Measurements from ENCODE around the gene PKHD1.

The PKHD1 gene

DNA sequence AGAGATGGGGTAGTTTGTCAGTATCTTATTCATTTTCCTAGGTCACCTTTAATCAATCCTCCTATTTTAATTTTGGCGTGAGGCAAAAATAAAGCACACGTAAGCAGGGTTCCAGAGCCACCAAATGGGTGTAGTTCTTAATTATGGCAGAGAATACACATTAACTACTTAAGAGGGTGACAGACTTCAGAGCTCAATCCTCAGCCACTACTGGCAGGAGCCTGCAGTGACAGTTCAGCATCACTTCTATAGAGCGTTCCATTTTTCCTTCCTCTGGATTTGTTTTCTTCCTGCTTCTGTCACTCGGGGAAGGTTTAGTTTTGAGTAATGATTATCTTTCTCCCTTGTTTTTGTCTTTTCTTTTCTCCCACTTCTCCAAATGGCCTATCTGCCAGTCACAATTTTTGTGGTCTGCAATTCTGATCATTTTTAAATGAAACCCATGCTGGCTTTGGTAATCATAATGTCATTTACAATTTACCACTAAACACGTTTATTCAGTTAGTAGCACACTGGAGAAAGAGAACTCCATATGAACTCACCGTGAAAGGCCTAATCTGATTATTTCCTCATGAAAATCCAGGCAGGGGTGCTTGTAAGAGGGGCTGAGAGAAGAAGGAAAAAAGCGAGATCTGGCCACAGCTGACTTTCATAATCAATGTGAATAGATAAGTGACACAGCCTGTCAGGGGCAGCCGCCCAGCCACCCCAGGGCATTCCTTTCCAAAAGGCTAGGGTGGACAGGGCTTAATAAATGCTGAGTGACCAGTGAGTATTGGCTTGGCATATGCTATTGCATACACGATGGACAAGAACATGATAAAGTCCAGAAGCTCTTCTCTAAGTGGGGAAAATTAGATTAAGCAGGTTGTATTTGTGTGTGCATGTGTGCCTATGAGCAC lies 412.1 kb downstream of the PKHD1 start:
- no peak for DNase-seq

DNA sequence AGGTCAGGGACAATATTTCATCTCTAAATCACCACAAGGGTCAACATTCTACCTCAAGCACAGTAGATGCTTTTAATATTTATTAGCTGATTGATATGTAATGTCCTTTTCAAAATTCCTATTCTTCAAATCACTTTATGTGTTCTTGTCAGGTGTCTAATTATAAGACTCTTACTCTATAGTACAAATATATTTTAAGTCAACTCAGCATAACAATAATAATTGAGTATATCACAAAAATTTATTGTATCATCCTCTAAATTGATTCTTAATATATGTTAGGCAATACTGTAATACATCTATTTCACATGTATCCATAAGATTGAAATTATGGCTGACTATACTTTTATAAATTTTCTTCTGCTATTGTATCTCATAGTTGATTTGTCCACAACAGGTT lies 423.9 kb downstream of the PKHD1 start:
- DNase-seq: no peak

DNA sequence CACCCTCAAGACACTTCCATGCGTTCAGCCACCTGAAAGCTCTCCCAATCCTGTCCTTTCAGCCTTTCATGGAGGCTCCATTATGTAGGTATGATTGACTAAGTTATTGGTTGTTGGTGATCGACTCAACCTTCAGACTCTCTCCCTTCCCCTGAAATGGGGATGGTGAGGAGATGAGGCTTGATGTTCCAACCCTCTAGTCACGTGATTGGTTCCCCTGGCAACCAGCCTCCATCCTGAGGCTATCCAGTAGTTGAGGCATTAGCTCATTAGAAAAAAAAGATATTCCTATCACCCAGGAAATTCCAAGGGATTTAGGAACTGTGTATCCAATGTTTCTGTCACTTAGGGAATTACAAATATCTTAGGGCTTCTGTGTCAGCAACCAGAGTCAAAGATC lies 426.6 kb downstream of the PKHD1 start:
- DNase-seq: no peak

DNA sequence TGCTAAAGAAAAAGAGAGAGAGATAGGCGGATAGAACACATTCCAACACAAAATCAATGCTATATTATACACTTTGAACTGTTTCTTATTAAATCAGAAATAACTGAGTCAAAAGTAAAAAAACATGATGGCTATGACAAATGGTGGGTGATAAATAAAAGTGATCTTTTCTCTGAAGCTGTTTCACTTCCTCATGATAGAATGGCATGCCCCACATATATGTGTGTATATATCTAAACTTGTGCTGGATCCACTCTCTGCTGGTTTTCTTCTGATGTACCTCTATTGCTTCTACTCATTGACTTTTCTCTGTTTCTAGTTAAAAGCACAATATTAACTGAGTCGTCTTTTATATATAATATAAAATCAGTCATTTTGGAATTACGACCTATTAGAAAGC lies 429.9 kb downstream of the PKHD1 start:
- no peak for DNase-seq

DNA sequence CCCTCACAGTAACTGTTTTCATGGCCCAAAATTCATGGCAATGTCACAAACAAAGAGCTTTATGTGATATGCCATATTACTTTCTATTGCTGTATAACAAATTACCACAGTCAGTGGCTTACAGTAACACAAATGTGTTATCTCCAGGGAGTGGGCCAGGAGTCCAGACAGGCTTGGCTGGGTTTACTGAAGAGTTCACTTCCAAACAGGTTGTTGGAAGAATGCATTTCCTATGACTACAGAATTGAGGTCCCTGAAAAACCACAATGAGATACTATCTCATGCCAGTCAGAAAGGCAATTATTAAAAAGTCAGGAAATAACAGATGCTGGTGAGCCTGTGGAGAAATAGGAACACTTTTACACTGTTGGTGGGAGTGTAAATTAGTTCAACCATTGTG lies 431.9 kb downstream of the PKHD1 start:
- no peak for DNase-seq

DNA sequence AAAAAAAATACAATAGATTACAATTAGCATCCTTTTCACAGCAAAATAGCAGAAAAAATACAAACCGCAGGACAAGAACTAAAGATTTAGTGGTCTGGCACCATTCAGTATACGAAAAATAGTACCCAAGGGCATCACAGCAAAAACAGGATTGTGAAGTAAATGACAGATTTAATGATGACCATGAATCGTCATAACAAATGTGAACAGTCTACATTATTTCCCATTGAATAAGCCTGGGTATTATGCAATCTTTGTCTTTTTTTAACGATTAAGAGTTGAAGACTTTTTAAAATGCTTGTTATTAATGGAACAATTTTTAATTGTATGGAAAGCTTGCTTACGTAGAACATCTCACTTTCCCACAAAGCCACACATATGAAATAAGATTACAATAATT lies 432.8 kb downstream of the PKHD1 start:
- no peak for DNase-seq

DNA sequence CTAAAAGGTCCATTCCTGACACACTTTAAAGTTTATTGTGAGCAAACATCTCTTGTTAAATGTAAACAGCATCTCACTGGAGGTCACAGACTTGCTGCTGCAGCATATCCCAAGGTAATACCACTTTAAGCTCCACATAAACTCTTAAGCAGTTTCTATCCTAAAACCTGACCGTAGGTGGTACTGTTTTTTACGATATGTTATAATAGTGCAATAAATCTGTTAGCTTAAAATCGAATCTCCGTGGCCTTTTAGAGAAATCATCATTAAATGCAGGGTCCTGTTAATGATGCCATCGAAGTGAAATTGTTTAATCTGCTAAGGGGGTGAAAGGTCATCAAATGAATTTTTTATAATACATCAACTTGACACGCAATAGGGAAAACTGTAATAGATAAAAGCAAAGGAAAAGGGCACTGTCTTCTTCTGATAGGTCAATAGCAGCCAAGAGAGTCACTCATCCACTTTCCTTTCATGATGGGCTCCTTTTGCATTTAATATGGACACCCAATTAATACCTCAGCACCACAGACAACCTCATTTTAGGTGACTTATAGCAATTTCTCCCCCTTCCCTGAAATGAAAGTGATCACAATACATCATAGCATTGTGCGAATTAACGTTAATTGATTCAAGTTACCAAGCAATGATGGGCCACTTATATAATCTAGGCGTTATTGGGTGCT lies 436.1 kb downstream of the PKHD1 start:
- DNase-seq: no peak

DNA sequence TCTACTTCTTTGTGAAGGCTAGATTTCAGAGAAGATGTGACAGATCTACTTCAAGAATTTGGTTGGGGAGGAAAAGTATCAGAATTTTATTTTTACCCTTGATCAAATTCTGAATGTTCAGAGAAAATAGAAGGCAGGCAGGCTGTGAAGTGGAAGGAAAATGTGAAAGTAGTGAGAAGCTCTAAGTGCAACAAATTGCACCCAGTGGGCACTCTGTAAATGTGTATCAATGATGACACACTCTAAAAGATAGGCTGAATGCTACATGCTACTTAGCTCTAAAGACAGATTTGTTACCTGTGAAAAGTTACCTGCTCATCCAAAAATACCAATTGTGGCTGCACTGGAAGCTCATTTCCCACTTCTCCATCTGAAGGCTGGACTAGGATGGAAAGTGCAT lies 438.6 kb downstream of the PKHD1 start:
- DNase-seq: no peak

DNA sequence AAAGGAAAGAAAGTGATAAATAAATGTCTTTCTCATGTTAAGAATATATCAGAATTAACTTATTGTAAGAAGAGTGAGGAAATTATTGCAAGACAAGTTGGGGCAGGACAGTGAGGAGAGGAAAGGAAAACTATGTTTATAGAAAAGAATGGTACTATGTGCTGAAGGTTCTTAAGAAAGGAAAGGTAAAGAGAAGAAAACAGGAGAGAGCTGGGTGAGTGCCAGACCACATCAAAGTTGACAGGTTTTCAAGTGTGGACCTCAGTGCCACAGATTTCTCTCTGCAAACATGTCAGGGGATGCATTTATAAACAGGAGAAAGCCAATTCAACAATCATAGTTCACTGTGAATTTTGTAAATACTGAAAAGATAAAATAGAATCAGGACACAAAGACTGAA lies 439.2 kb downstream of the PKHD1 start:
- no peak for DNase-seq

DNA sequence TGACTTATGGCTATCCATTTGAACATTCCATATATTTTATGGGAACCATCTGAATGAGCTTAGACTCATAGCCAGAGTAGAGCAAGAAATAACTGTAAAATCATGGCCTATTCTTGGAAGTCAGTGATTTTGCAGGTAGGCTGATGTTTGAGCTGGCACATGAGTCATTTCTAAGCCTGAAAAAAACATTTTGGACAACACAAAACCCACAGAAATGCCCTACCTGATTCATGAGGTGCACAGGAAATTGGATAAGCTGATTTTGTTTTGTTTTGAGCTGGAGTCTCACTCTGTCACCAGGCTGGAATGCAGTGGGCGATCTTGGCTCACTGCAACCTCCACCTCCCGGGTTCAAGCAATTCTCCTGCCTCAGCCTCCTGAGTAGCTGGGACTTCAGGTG lies 443.0 kb downstream of the PKHD1 start:
- no peak for DNase-seq

DNA sequence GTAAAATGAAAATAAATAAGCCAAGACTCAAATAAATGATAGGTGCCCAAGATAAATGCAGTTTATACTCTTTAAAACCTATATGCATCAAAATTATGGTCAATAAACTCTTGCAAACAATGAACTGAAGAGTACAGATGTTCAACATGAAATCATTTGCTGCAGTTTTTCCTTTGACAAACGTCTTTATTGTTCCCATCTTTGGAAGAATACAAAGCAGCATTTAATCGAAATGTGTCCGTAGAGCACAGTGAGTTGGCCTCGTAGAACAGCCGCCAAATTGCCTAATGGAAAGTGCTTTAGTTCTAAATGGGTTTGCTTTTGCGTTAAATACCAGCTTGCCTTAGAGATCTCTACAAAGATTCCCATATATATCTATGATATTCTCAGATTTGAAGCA lies 447.4 kb downstream of the PKHD1 start:
- DNase-seq: no peak

DNA sequence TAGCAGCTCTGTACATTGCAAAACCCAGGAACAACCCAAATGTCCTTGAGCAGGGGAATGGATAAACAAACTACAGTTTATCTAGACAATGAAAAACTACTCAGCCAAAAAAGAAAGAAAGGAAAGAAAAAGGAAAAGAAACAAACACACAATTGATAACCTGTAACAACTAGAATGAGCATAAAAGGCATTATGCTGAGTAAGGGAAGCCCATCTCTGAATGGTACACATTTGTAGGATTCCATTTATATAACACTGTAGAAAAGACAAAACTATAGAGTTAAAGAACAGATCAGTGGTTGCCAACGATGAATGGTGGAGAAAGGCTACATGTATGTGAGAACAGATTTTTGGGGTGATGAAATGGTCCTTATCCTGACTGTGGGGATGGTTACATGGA lies 454.0 kb downstream of the PKHD1 start:
- no peak for DNase-seq

DNA sequence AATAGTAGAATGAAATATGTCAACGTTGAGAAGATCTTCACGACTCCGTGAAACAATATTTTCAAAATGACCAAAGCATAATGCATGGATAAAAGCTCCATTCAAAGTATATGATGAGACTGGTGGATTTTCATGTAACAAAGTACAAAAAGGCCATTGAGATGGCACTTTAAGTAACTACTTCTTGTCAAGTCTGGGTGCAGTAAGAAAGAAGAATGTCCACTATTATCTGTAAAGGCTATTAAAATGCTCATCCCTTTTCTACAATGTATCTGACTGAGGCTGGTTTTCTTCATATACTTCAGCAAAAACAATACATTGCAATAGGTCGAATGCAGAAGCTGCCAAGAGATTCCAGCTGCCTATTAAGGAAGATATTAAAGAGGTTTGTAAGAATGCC lies 457.4 kb downstream of the PKHD1 start:
- DNase-seq: no peak

DNA sequence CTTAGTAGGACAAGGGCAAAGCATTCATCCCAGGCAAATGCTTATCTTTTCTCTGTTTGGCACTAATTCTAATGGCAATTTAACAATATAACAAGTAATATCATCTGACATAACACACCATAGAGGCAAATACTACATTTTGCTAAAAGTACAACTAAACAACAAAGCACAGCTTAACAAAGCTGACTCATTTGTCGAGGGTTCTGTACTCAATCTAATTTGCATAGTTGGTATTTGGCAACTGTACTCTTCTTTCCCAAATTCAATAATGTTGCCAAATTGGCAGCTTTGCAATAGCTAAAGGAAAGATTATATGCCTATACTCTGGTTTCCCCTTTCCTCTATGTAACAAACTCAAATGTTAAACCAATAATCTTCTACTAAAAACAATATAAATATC lies 461.0 kb downstream of the PKHD1 start:
- DNase-seq: no peak

DNA sequence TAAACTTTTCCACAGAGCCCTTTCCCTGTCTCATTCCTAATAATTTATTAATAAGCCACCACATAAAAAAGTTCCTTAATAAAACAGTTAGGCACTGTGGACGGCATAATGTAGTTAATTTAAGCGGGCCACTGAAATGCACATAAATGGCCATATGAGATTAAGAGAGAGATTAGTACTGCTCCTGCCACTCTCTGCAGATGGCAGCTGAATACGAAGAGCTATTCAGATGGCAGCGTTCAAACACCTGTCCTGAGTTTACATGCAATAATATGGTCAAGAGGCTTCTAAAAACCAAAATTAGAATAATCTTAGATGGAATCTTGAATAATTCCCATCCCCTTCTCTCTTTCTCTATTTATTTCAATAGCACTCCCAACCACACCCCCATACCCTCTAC lies 461.8 kb downstream of the PKHD1 start:
- no peak for DNase-seq

DNA sequence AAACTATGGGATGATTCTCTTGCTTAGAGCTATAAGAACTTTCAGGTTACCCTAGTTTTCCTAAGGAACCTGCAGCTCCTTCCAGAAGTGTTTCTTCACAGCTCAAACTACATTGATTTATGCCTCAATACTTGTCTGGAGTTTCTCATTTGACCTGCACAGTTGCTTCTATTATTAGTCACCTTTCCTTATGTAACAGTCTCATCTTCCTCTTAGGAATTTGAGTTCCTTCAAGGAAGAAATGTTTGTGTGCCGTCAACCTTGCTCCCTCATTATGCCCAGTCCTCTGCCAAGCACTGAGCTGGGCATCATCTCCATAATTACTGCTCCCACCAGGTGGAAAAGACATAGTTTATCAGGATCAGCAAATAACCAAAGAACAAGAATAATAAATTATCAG lies 466.4 kb downstream of the PKHD1 start:
- no peak for DNase-seq

DNA sequence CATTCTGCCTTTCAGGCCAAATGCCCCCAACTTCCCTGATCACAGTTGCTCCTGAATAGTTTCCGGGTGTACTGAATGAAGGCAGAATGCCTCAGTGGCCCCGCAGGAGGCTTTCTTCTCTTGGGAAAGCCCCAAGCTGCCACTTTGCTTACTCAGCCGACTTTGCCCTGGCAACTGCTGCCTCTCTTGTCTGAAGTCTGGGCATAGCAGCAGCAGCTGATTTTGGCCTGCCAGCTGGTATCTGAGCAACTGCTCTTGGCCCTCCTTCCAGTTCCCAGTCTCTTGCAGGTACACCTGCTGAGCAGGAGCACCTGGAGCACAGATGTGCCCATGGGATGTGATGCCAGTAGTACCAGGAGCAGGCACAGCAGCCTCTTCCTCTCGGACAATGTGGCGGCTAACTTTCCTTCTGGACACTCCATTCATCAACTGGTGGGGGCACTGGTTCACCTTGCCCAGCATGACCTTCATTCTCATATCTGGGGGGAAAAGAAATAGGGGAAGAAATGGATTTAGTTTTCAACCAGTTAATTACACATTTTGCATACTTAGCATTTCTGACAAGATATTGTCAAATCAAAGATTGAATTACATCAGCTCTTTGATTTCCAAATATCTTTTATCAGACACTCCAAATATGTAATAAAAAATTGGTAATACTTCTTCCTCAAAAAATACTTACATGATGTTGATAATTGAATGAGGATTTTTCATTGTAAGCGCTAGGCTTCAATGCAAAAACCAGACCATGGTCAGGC lies 468.2 kb downstream of the PKHD1 start:
- no peak for DNase-seq

DNA sequence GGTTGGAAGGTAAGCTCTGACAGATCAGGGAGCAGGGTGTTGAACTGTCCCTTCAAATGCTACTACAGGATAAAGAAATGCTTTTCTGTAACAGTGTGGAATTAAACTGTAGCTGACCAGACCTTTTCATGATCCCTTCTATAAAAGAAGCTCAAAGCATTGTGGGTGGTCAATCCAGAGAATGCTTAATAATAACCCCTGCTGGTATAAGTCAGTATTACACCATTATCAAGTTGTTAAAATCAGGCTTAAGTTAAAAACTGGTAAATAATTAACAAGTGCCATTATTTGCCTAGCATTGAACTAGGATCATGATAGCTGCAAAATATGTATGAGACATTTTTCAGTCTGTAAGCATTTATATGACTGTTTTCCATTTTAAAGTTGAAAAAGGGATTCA lies 468.9 kb downstream of the PKHD1 start:
- DNase-seq: no peak

DNA sequence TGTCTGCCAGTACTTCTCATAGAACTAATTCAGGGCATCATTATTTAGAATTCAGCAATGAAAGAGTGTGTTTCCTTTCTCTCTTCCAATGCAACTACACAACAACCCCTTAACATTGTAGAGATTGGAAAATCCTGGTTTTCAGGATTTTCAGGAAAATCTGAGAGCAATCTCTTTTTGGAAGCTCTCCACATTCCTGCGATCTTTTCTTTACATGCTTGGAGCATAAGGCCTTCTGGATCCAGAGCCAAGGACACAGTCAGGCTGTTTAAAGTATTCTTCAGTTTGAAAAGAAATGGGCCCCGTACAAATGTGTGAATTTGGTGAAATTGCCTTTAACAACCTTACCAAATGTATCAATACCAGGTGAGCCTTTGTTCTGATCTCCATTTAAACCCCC lies 469.7 kb downstream of the PKHD1 start:
- DNase-seq: no peak

DNA sequence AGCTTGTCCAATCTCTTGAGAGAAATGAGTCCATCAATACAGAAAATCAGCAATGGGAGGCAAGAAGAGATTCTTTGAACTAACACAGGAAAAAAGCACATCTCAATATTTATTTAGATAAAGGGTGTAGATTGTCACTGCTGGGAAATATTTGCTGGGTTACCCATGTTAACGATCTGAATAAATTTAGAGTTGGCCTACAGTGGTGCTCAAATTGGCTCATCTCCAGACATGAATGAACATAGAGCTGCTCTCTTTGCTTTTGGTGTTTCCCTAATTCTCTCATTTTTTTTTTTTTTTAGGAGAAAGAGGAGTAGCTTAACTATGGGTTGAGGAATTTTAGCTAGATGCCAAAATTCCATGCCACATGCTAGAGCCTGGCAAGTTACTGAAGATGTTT lies 471.2 kb downstream of the PKHD1 start:
- no peak for DNase-seq

DNA sequence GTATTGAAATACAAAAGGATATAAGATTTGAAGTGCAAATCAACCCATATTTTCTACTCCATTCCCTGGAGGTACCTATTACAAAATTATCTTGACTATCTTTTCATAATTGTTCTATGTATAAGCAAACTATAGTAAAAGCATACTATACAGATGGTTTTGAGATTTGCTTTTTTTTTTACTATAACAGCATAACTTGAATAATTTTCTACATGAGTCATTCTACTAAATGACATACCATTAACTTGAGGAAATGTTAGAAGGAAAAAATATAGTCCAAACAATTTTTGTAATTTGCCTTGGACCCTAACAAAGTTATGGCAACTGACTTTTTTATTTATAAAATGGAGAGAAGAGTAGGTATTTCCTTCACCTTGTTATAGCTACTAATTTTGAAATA lies 472.7 kb downstream of the PKHD1 start:
- no peak for DNase-seq

DNA sequence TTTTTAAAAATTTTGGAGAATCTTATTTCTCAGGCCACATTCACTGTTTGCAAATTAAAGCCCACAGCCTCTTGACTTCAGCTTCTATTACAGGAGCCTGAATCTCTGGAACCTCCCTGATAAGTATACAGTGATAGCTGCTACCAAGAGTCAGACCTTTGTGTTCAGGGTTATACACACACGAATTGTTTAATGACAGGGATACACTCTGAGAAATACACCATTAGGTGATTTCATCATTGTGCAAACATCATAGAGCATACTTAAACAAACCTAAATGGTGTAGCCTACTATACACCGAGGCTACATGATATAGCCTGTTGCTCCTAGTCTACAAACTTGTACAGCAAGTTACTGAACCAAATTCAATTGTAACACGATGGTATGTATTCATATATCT lies 473.9 kb downstream of the PKHD1 start:
- DNase-seq: no peak

DNA sequence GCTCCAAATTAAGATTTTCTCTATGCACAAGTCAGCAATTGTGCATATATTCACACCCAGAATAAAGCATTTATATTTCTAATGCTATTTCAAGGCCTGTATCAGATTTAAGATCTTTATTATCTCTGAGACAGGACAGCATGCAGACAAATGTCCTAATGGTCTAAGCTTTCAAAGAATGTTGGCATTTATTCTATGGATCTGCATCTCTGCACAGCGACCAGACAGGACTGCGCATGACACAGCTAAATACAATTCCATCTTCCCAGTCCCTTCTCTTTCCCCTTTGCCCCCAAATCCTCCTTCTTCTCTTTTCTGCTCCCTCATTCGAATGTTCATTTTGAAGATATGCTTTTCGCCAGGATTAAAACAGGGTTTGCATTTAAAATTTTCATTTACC lies 478.5 kb downstream of the PKHD1 start:
- no peak for DNase-seq

DNA sequence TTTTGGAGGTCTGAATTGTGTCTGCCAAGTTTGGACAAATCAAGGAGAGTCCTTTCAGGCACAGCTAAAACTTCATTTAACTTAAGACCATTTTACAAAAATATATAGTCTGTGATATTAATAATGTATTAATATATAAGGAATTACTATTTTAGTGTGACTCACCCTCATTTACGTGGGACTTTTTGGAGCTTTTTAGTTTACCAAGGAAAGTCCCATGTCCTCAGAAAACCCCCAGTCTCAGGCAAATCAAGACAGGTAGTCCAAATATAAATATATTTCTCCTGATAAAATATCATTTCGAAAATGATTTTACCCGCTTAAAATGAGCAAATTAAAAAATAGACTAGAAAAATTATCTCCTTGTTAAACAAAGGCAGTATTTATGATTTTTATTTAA lies 479.0 kb downstream of the PKHD1 start:
- DNase-seq: no peak
